TTC549 (cell line): ENCODE measurements around the gene LSAMP.
"Not testable (repeated sequence)": the region's sequence is repeated elsewhere in the genome, so short reads cannot be mapped to it uniquely, and the experiment has no call there.

Source experiments
- FAIRE-seq: peaks from 2 replicates; lab custom pipeline; 2012; peaks lifted over from hg19 to GRCh38; lab: Jason Lieb, UNC

LSAMP gene

DNA sequence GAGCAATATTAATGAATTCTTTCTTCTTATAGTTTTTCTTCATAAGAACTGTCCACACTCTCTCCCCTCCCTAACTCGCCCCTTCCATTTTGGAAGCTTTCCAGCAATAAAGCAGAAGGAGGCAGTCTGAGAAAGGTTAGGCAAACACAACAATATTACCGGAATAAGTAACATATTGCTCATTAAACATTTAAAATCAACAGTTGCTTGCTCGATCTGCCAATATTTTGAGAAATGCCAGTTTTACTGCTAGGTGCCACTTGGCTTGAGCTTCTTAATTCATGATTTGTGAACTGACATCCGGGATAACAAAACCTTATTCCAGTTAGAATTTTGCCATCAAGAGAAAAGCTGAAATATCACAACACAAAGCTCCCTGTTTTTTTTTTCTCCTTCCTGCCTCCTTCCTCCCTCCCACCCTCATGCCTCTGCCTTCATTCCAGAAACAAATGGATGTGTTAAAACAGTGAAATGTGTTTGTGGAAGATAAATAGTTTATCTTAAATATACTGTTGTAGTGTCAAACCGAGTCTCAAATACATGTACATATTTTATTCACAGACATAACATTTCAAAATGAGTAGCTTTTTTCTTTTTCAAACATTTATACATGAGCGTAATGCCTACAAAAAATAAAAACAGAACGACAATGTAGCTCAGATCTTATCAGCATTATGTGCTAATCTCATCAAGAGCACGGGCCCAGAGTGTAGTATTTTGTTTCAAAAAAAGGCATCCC lies 568.2 kb downstream of the LSAMP start:
- FAIRE-seq = no peak

DNA sequence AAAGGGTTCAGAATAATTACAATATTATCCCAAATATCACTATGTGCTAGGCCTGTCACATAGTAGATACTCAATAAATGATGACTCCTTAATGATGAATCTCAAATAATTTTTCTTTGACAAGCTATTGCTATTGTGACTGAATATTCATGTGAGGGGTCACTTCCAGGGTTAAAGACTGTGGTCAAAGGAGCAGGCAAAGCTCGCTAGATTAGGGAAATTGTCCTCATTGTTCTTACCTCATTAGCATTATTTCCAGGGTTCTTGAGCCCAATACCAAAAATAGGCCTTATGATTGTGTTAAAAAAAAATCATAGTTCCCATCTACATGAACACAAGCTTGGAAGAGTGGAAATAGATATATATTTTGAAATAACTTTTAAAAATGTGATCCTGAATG lies 569.8 kb downstream of the LSAMP start:
- FAIRE-seq = no peak

GRCh38 chr3:115871735-115872134 lies 573.6 kb downstream of the LSAMP start:
- no peak for FAIRE-seq

GRCh38 chr3:115864911-115865310 lies 580.4 kb downstream of the LSAMP start:
- FAIRE-seq = no peak

GRCh38 chr3:115862849-115863248 lies 582.4 kb downstream of the LSAMP start:
- FAIRE-seq = no peak

- FAIRE-seq = no peak
Observed at GRCh38 chr3:115862099-115862498, 583.2 kb downstream of the LSAMP start.

- no peak for FAIRE-seq
Observed at GRCh38 chr3:115861166-115861733, 584.0 kb downstream of the LSAMP start.

DNA sequence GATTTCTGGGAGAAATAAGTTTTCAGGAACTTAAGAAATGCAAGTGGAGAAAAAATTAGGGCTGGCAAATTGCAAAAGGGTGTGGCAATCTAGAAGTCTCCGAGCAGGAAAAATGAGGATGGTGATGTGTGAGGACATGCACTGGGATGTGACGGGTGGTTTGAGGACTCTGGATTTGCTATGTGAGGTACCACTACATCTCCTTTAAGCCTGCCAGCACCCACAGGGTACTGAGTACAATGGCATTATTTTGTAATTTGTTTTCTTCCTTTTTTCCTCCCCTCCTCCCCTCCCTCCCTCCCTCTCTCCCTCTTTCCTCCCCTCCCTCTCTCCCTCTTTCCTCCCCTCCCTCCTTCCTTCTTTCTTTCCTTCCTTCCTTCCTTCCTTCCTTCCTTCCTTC lies 584.5 kb downstream of the LSAMP start:
- FAIRE-seq = no peak

DNA sequence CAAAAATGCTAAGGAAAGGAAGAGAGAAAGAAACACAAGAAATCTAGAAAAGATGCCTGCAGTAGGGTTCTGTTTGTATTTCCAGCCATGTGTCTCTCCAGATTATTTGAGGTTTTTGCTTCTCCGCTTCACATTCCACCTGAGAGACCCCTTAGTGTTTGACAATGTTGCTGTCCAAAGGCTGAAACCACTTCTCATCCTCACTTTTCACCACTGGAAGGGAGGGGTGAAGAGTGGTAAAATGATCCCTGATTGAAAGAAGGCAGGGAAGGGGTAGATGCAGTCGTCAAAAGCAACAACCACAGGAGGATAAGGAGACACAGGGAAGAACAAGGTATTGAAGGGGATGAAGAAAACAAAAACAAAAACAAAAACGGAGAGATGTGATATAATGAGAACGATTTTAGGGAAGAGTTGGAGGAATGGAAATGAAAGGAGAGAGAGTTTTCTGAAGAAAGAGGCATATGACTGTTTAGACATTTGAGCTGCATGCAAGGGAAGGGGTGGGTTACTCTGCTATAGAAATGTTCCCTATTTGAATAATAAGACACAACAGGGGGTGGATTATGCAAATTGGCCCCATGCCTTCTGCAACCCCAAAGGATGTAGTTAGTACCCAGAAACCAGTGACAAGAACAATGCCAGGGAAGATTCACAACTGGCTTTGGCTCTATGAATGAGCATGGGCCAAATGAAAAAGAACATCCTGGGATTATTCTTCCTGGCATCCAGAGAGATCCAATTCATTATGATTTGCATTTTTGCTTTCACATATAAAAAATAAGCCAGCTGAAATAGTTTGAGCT lies 586.1 kb downstream of the LSAMP start:
- no peak for FAIRE-seq

- no peak for FAIRE-seq
Observed at GRCh38 chr3:115857518-115858136, 587.7 kb downstream of the LSAMP start.

- no peak for FAIRE-seq
Observed at GRCh38 chr3:115855911-115856310, 589.4 kb downstream of the LSAMP start.

- FAIRE-seq = no peak
Observed at GRCh38 chr3:115853104-115853503, 592.2 kb downstream of the LSAMP start.

DNA sequence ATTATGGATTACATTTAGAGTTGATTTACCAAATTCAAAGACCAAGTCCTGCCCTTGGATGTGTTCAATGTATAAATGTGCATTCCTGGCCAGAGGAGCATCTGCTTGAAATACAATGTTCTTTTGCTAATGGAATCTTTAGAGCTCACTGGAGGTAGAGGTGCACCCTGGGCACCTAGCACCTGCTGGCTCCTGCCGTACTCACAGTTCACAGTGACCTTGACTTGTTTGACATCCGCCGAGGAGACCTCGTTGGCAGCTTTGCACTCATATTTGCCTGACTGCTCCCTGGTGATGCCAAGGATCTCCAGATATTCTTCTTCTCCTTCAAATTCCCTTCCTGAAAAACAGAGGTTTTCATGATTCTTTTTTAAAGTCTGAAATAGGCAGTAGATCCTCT lies 593.0 kb downstream of the LSAMP start:
- no peak for FAIRE-seq

DNA sequence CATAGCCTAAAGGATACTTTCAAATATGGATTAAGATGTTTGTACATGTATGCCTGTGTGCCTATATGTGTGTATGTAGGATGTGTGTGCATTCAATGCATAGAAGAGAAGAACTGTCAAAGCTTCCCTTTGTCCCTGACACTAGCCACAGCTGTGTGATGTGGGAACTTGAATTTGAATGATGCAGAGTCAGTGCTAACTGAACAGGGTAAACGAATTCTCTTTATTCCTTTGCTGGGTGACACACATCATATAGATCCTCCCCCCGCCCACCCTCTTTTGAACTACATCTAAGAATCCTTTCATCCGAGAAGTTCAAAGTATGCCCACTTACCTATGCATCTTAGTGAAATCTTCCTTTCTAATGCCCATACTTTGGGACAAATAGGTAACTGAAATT lies 593.7 kb downstream of the LSAMP start:
- no peak for FAIRE-seq

DNA sequence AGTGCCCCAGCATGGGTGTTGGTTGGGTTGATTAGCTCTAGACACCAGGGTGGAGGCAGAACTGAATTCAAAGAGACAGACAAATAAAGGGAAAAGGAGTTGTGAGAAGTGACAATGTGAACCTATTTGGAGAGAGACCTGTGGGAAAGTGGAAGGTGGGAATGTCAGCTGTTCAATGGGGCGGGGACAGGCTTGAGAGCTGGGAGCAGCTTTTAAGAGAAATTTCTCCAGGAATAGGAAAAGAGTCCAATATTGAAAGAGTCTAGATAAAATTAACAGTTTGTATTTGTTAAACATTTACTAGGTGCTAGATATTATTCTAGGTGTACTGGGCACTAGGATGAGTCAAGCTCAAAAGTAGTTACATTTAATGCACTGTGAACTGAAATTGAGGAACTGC lies 596.6 kb downstream of the LSAMP start:
- no peak for FAIRE-seq

GRCh38 chr3:115845986-115846385 lies 599.3 kb downstream of the LSAMP start:
- no peak for FAIRE-seq

- FAIRE-seq = not testable (repeated sequence)
Observed at GRCh38 chr3:115844729-115845128, 600.6 kb downstream of the LSAMP start.

GRCh38 chr3:115843206-115843605 lies 602.1 kb downstream of the LSAMP start:
- no peak for FAIRE-seq

GRCh38 chr3:115839246-115839645 lies 606.0 kb downstream of the LSAMP start:
- no peak for FAIRE-seq

DNA sequence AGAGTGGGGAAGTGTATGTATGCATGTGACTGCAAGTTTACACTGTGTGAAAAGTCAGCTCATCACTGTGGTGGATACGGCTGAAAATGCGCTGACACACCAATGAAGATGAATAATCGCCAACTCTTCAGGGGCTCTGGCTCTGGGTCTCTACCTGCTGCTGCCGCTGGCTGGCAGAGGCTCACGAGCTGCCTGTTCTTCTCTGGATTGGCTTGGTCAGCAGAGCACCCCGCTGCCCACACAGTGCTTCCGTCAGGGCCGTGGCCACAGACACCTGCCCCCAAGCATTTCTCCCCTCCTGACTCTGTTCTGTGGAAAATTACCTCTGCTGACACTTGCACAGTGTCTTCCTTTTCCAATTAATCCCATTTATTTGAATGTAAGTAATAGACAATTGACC lies 606.5 kb downstream of the LSAMP start:
- FAIRE-seq = no peak

DNA sequence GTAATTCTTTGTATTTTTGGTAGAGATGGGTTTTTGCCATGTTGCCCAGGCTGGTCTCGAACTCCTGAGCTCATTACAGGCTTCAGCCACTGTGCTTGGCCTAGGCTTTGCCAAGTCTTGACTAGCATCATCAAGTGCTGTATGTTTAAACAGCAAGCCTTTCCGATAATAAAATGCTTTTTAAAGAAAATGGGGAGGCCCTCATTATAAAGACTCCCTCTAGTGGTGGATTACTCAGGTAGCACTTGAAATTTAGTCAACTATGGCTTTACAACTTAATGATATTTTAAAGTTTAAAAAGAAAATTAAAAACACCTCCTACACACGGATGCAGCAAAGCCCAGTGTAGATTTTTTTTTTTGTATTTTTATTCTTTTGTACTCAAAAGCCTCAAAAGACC lies 608.3 kb downstream of the LSAMP start:
- no peak for FAIRE-seq

GRCh38 chr3:115835946-115836345 lies 609.3 kb downstream of the LSAMP start:
- FAIRE-seq = no peak

GRCh38 chr3:115834068-115834467 lies 611.2 kb downstream of the LSAMP start:
- no peak for FAIRE-seq
